GM12878 (cell line): ENCODE results near the gene CLSTN2.

Experiments
- GABPA ChIP-seq: IDR thresholded peaks from 2 replicates; pipeline ENCODE4 v1.6.1; 2014; ENCODE audit warnings: antibody characterized with exemption, low read depth, mild to moderate bottlenecking, inconsistent platforms
- HDGF ChIP-seq: fragments of 450-650 bp; IDR thresholded peaks from 2 replicates; pipeline ENCODE4 v1.6.1; 2016; ENCODE audit warnings: antibody characterized with exemption
- RCOR1 ChIP-seq: conservative IDR thresholded peaks from 2 replicates; pipeline ENCODE4 v1.6.1; 2012; ENCODE audit warnings: low read depth, low read length, improper control_type of control experiment
- SPI1 ChIP-seq: IDR thresholded peaks from 2 replicates; pipeline ENCODE4 v1.6.1; 2011; ENCODE audit warnings: low read depth, mild to moderate bottlenecking, low read length, moderate library complexity, borderline replicate concordance; ENCODE audit not compliant: insufficient read depth
- ZNF274 ChIP-seq: IDR thresholded peaks from one replicate; pipeline ENCODE4 v1.8.0; 2011; ENCODE audit not compliant: insufficient read length, insufficient read depth

DNA sequence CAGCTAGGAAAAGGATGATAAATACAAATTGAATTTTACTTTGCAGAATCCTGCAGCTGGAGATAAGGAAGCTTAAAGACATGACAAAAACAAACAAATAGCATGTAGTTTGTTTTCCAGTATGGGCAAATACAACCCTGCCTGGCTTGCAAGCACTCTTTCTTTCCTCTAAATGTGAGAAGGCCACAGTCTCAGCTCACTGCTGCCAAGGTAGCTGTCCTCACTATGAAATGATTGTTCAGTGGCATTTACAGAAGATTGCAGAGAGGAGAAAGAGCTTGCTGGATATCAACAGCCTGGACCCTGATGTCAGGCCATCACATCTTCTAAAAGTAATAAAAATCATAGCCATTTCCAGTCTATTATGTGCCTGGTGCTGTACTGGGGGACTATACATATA is 262.0 kb downstream of the CLSTN2 start:
- no peak for TF ChIP-seq HDGF
- TF ChIP-seq ZNF274: no peak
- no peak for TF ChIP-seq GABPA
- no peak for TF ChIP-seq RCOR1
- no peak for TF ChIP-seq SPI1
